Gastroesophageal sphincter (tissue), 4 donors: Measurements from ENCODE around the gene CRYAA. TPM values are rescaled to one million over a fixed set of nuclear protein-coding genes. Genes with fewer than 3 reads are reported as not detected.
A peak's percentile ranks its signal among the peaks of the same experiment; 100 is the strongest.
"Not testable (repeated sequence)": the region's sequence is repeated elsewhere in the genome, so short reads cannot be mapped to it uniquely, and the experiment has no call there.

ENCODE experiments used
- ATAC-seq: fragments of 150-250 bp; one replicate; pipeline ENCODE4 v1.9.1; 2016; ENCODE audit warnings: mild to moderate bottlenecking, moderate library complexity
- H3K27ac ChIP-seq, 4 donors: fragments of 200-600 bp; sonication (generic) in 3 of 4; 1 replicate in 3 of 4; 2 replicates in 1 of 4; pipeline ENCODE4 v1.5.1; 2016 to 2019
- H3K27me3 ChIP-seq: fragments of 200-600 bp; sonication (generic); one replicate; pipeline ENCODE4 v1.5.1; 2019
- H3K36me3 ChIP-seq, 2 donors: fragments of 200-600 bp; sonication (generic); one replicate each; pipeline ENCODE4 v1.5.1; 2019; ENCODE audit warnings: control low read depth in 1 of 2
- H3K4me1 ChIP-seq, 3 donors: fragments of 200-600 bp; sonication (generic); 1 replicate in 2 of 3; 2 replicates in 1 of 3; pipeline ENCODE4 v1.5.1; 2016 to 2019; ENCODE audit warnings: control low read depth in 2 of 3
- H3K4me3 ChIP-seq, 2 donors: fragments of 200-600 bp; sonication (generic); one replicate each; pipeline ENCODE4 v1.5.1; 2019; ENCODE audit warnings: mild to moderate bottlenecking in 1 of 2, moderate library complexity in 1 of 2
- H3K9me3 ChIP-seq, 3 donors: fragments of 200-600 bp; sonication (generic); one replicate each; pipeline ENCODE4 v1.5.1; 2017 to 2019; ENCODE audit warnings: control low read depth in 2 of 3
- WGBS, 2 donors: methylation state at CpG; one replicate each; pipeline ENCODE4 v1.1.5; 2018; ENCODE audit warnings: low coverage in 1 of 2; 5-methylcytosine and 5-hydroxymethylcytosine counted together
- total RNA-seq, 4 donors: library from RNA; depleted of rRNA; stranded (reverse); fragments of >200 nt; gene quantifications; one replicate each; pipeline ENCODE4 v1.1.0, GENCODE V29; 2016

Gene CRYAA, protein sequence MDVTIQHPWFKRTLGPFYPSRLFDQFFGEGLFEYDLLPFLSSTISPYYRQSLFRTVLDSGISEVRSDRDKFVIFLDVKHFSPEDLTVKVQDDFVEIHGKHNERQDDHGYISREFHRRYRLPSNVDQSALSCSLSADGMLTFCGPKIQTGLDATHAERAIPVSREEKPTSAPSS
- total RNA-seq, result not detected

GRCh38 chr21:43168708-43169107 lies at the start of gene CRYAA:
Gene CRYAA (plus strand): TSS chr21:43169008. CDS start chr21:43169100, 92 bp downstream.
- not testable (repeated sequence) for H3K9me3 ChIP-seq, H3K4me3 ChIP-seq, H3K36me3 ChIP-seq, H3K4me1 ChIP-seq, H3K27me3 ChIP-seq, H3K27ac ChIP-seq, ATAC-seq
- WGBS, 2 donors, result no CpG with 5 or more reads among the region's 16 CpGs

- H3K27ac ChIP-seq, H3K27me3 ChIP-seq, H3K36me3 ChIP-seq, ATAC-seq, H3K4me1 ChIP-seq, H3K4me3 ChIP-seq, H3K9me3 ChIP-seq: not testable (repeated sequence)
- whole genome bisulfite sequencing, 2 donors, result no CpG with 5 or more reads among the region's 7 CpGs
Measured at GRCh38 chr21:43130094-43130493, 38.7 kb upstream of the CRYAA start.

- not testable (repeated sequence) for ATAC-seq, H3K27ac ChIP-seq, H3K9me3 ChIP-seq, H3K36me3 ChIP-seq, H3K4me1 ChIP-seq, H3K4me3 ChIP-seq, H3K27me3 ChIP-seq
- WGBS, 2 donors, result no CpG with 5 or more reads among the region's 10 CpGs
Measured at GRCh38 chr21:43134520-43134919, 34.3 kb upstream of the CRYAA start.

DNA sequence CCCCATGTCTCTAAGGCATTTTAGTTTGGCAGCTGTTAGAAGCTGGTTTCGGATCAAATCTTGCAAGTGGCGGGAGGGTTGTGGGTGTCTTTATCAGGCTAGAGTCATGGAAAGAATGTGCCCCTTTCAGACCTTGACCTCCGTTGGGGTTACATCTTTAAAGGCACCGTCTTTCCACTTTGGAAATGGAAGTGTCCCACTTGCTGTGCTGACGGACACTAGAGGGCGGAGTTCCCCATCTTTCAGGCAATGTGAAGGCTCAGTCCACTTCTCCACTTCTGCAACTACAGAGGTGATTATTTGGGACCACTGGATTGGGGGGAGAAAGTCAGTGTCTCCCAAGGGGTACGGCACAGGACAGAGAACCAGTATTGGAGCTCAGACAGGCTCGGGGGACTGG lies 29.9 kb upstream of the CRYAA start:
- H3K4me3 ChIP-seq, H3K4me1 ChIP-seq, H3K27me3 ChIP-seq, H3K36me3 ChIP-seq, H3K27ac ChIP-seq, H3K9me3 ChIP-seq: not testable (repeated sequence)
- peak; percentile 62 for ATAC-seq
- WGBS, 2 donors, result no CpG with 5 or more reads among the region's 8 CpGs

DNA sequence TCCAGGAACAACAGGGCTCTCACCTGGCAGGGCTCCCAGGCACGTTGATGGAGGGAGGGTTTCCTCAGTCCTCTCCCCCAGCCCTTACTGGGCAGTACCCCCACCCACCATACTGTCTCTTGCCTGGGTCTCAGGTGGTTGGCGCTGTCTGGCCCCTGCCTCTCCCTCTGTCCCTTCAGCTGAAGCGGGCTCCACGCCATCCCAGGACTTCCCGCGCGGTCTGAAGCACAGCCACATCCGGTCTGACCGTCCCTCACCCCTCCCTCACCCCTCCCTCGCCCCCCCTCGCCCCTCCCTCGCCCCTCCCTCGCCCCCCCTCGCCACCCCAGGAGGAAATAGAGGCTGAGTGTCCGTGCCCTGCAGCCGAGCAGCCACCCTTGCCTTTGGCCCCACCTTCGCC lies 27.4 kb upstream of the CRYAA start:
- not testable (repeated sequence) for H3K27ac ChIP-seq, H3K4me1 ChIP-seq
- no CpG with 5 or more reads among the region's 17 CpGs for WGBS, 2 donors

DNA sequence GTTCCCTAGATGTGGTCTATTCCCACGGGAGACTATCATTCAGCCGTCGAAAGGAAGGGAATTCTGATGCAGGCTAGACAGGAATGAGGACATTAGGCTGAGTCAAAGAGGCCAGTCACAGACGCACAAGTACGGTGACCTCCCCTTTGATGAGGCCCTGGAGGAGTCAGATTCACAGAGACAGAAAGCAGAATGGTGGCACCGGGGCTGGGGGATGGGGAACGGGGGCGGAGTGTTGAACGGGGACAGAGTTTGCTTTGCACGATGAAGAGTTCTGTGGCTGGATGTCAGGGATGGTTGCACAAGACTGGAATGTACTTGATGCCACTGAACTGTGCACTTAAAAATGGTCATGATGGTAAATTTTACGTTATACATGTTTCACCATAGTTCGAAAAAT lies 22.2 kb upstream of the CRYAA start:
- not testable (repeated sequence) for H3K27ac ChIP-seq, H3K36me3 ChIP-seq, ATAC-seq, H3K9me3 ChIP-seq, H3K4me1 ChIP-seq, H3K27me3 ChIP-seq, H3K4me3 ChIP-seq
- WGBS, 2 donors, result no CpG with 5 or more reads among the region's 12 CpGs

More for the DNA sequence above, 27.4 kb upstream of the CRYAA start:
- H3K27me3 ChIP-seq, H3K9me3 ChIP-seq, H3K36me3 ChIP-seq, ATAC-seq, H3K4me3 ChIP-seq: not testable (repeated sequence)

GRCh38 chr21:43147999-43148398 lies 20.8 kb upstream of the CRYAA start:
- not testable (repeated sequence) for H3K4me3 ChIP-seq, H3K9me3 ChIP-seq, H3K27me3 ChIP-seq, H3K27ac ChIP-seq, ATAC-seq, H3K36me3 ChIP-seq, H3K4me1 ChIP-seq
- no CpG with 5 or more reads among the region's 7 CpGs for WGBS, 2 donors

DNA sequence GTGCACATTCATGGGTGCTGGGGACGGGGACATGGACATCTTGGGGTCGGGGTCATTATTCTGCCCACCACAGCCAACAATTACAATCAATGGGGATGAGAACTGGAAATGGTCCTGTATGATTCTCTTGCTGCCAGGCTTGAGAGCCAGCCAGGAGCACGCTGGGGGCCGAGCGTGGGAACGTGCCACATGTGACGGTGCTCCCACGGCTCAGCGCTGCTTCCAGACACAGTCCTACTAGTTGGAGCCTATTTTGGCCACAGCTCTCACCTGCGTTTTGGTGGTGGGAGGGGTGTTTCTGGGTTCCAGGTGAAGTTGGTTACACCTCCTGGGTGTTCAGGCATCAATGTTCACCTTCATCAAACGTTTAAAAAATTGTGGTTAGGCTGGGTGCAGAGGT lies 19.5 kb upstream of the CRYAA start:
- not testable (repeated sequence) for H3K4me3 ChIP-seq, ATAC-seq, H3K36me3 ChIP-seq, H3K27me3 ChIP-seq, H3K27ac ChIP-seq, H3K9me3 ChIP-seq, H3K4me1 ChIP-seq
- no CpG with 5 or more reads among the region's 11 CpGs for WGBS, 2 donors

- H3K4me1 ChIP-seq, ATAC-seq, H3K9me3 ChIP-seq, H3K36me3 ChIP-seq, H3K4me3 ChIP-seq, H3K27me3 ChIP-seq, H3K27ac ChIP-seq: not testable (repeated sequence)
- WGBS, 2 donors, result no CpG with 5 or more reads among the region's 33 CpGs
Measured at GRCh38 chr21:43153601-43154000, 15.2 kb upstream of the CRYAA start.

GRCh38 chr21:43159279-43160175 lies 9.3 kb upstream of the CRYAA start:
- not testable (repeated sequence) for H3K36me3 ChIP-seq, ATAC-seq, H3K4me1 ChIP-seq, H3K27me3 ChIP-seq, H3K4me3 ChIP-seq, H3K9me3 ChIP-seq, H3K27ac ChIP-seq
- WGBS, 2 donors, result 60% methylated on average over 1 of the region's 31 CpGs; no CpG with 5 or more reads in 1 of the 2 donors

DNA sequence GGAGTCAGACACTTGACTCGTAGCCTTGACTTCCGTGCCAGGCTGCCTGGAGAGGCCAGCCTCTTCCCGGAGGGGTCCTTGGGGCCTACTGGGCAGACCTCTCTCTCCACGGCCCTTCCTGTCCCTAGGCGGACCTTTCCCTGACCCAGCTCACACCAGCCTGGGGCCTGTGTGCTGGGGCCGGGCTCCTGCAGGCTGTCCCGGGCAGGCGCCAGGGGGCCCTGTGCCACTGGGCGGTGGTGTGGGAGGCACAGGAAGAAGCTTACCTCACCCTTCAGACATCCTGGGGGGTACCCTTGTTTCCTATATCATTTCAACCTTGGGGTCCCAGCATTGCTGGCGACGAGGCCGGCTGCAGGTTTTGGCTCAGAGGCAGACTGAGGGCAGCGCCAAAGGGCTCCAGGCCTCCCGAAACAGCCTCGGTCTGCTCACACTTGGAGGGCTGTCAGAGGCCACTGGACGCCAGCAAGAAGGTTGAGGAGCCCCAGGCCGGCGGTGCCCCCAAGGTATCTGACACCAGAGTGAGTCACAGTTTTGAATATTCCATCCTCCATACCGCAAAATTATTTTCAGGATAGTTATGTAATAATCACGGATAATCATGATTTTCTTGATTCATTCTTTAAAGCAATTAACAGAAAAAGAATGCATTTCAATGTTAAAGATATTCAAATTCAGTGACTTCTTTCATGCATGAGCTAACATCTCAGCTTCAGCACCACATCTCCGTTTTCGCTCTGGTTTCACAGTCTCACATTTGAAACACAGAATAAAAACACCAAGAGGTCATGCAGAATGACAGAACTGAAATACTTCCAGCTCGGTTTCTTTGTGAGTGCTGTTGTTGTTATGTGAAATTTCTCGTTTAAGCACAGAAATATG lies 6.7 kb upstream of the CRYAA start:
- H3K9me3 ChIP-seq, H3K36me3 ChIP-seq, ATAC-seq, H3K4me1 ChIP-seq, H3K27ac ChIP-seq, H3K4me3 ChIP-seq, H3K27me3 ChIP-seq: not testable (repeated sequence)
- WGBS, 2 donors, result no CpG with 5 or more reads among the region's 24 CpGs

- peak; percentile 72 for ATAC-seq
- H3K36me3 ChIP-seq, H3K4me3 ChIP-seq, H3K4me1 ChIP-seq, H3K27ac ChIP-seq, H3K9me3 ChIP-seq, H3K27me3 ChIP-seq: not testable (repeated sequence)
- WGBS, 2 donors, result no CpG with 5 or more reads among the region's 9 CpGs
Measured at GRCh38 chr21:43162708-43163205, 6.1 kb upstream of the CRYAA start.

- H3K27me3 ChIP-seq, H3K27ac ChIP-seq, H3K36me3 ChIP-seq, H3K4me1 ChIP-seq, ATAC-seq, H3K4me3 ChIP-seq, H3K9me3 ChIP-seq: not testable (repeated sequence)
- WGBS, 2 donors, result no CpG with 5 or more reads among the region's 3 CpGs
Measured at GRCh38 chr21:43164823-43165222, 4.0 kb upstream of the CRYAA start.
